IPS-11a (cell line): ENCODE measurements around the gene ADAM12.
"Not testable (repeated sequence)": the region's sequence is repeated elsewhere in the genome, so short reads cannot be mapped to it uniquely, and the experiment has no call there.

Source experiments
- H3K4me3 ChIP-seq: one replicate; pipeline ENCODE4 v1.5.1; 2013; ENCODE audit warnings: low read depth, low read length, control low read depth

ADAM12 gene

GRCh38 chr10:126186766-126187165 lies 201.5 kb downstream of the ADAM12 start:
- no peak overlapping the region for H3K4me3 ChIP-seq

GRCh38 chr10:126185676-126186447 lies 202.4 kb downstream of the ADAM12 start:
- no peak overlapping the region for H3K4me3 ChIP-seq

- H3K4me3 ChIP-seq = no peak overlapping the region
These were observed 206.7 kb downstream of the ADAM12 start for GRCh38 chr10:126181626-126182025.

- H3K4me3 ChIP-seq = no peak overlapping the region
These were observed 208.6 kb downstream of the ADAM12 start for GRCh38 chr10:126179637-126180036.

- H3K4me3 ChIP-seq = no peak overlapping the region
These were observed 210.8 kb downstream of the ADAM12 start for GRCh38 chr10:126177417-126178030.

GRCh38 chr10:126175641-126176262 lies 212.5 kb downstream of the ADAM12 start:
- no peak overlapping the region for H3K4me3 ChIP-seq

- not testable (repeated sequence) for H3K4me3 ChIP-seq
These were observed 215.5 kb downstream of the ADAM12 start for GRCh38 chr10:126172755-126173154.

GRCh38 chr10:126171555-126171954 lies 216.7 kb downstream of the ADAM12 start:
- H3K4me3 ChIP-seq = no peak overlapping the region

GRCh38 chr10:126170776-126171175 lies 217.5 kb downstream of the ADAM12 start:
- H3K4me3 ChIP-seq = no peak overlapping the region

GRCh38 chr10:126170371-126170770 lies 217.9 kb downstream of the ADAM12 start:
- H3K4me3 ChIP-seq = no peak overlapping the region

GRCh38 chr10:126169899-126170298 lies 218.4 kb downstream of the ADAM12 start:
- no peak overlapping the region for H3K4me3 ChIP-seq

- H3K4me3 ChIP-seq = no peak overlapping the region
These were observed 221.5 kb downstream of the ADAM12 start for GRCh38 chr10:126166797-126167196.

GRCh38 chr10:126165874-126166273 lies 222.4 kb downstream of the ADAM12 start:
- no peak overlapping the region for H3K4me3 ChIP-seq

GRCh38 chr10:126163506-126163905 lies 224.8 kb downstream of the ADAM12 start:
- H3K4me3 ChIP-seq = no peak overlapping the region

GRCh38 chr10:126161691-126162090 lies 226.6 kb downstream of the ADAM12 start:
- no peak overlapping the region for H3K4me3 ChIP-seq

GRCh38 chr10:126160971-126161630 lies 227.2 kb downstream of the ADAM12 start:
- H3K4me3 ChIP-seq = no peak overlapping the region

GRCh38 chr10:126160571-126160970 lies 227.7 kb downstream of the ADAM12 start:
- H3K4me3 ChIP-seq = no peak overlapping the region

GRCh38 chr10:126158133-126158892 lies 230.0 kb downstream of the ADAM12 start:
- no peak overlapping the region for H3K4me3 ChIP-seq

- no peak overlapping the region for H3K4me3 ChIP-seq
These were observed 231.1 kb downstream of the ADAM12 start for GRCh38 chr10:126157189-126157588.

- H3K4me3 ChIP-seq = no peak overlapping the region
These were observed 231.8 kb downstream of the ADAM12 start for GRCh38 chr10:126156503-126156902.

GRCh38 chr10:126156012-126156411 lies 232.3 kb downstream of the ADAM12 start:
- no peak overlapping the region for H3K4me3 ChIP-seq
